K562 (cell line): ENCODE results near the gene OR10G3. TPM values are rescaled to one million over a fixed set of nuclear protein-coding genes. Genes with fewer than 3 reads are reported as not detected.

Experiments used
- ATAC-seq: fragments of 200-7000 bp; cut with Tn5 transposase; 3 replicates; pipeline ENCODE4 v1.9.1; 2020; ENCODE audit warnings: moderate library complexity
- BruUV-seq: library from RNA; stranded (reverse); fragments of 400-500 nt; replicated peaks from 2 replicates; lab custom pipeline; 2021; lab: Mats Ljungman, UMichigan
- CTCF ChIA-PET: fragments of 300-600 bp; formaldehyde crosslinking; extraction: SDS; loops from one replicate; lab custom pipeline; 2021; ENCODE audit warnings: low intra/inter-chr PET ratio; lab: Yijun Ruan, JAX
- POLR2A ChIA-PET: fragments of 300-600, 350-650 bp; sonication (Branson Sonifier 250); formaldehyde crosslinking; extraction: SDS; loops from one replicate; lab custom pipeline; 2021; ENCODE audit warnings: antibody characterized with exemption, inconsistent platforms; lab: Yijun Ruan, JAX
- DNase-seq, 4 experiments: peaks; one replicate each; pipeline versions ENCODE4 v3.0.0 to v3.0.0-alpha.2; 2011 to 2018; ENCODE audit warnings: low spot score in 3 of 4, mixed read lengths in 3 of 4; ENCODE audit errors: extremely low read depth in 1 of 4
- FAIRE-seq: peaks from 2 replicates; lab custom pipeline; 2011; peaks lifted over from hg19 to GRCh38; lab: Jason Lieb, UNC
- H2AFZ ChIP-seq: 2 replicates; pipeline ENCODE4 v1.6.0; 2011; ENCODE audit warnings: low read depth, low read length, control low read depth, inconsistent platforms
- H3K27ac ChIP-seq: fragments of 200-600 bp; 3 replicates; pipeline ENCODE4 v1.8.0; 2011; ENCODE audit warnings: low read depth, mild to moderate bottlenecking, control low read depth, inconsistent platforms, low read length, moderate library complexity, mixed read lengths; ENCODE audit errors: extremely low read depth
- H3K27me3 ChIP-seq, 2 experiments: fragments of 300-600 bp in 1 of 2; 2 replicates in 1 of 2; 3 replicates in 1 of 2; pipeline versions ENCODE4 v1.6.0 to v1.8.0; 2011; ENCODE audit warnings: inconsistent platforms in 2 of 2, low read length in 2 of 2, mild to moderate bottlenecking in 1 of 2, mixed read lengths in 1 of 2, moderate library complexity in 1 of 2; ENCODE audit not compliant: control insufficient read depth in 2 of 2, insufficient read depth in 2 of 2
- H3K36me3 ChIP-seq: fragments of 300-600 bp; 3 replicates; pipeline ENCODE4 v1.8.0; 2011; ENCODE audit warnings: mild to moderate bottlenecking, low read length, inconsistent platforms; ENCODE audit not compliant: control insufficient read depth, insufficient read depth
- H3K4me1 ChIP-seq, 2 experiments: fragments of 200-600 bp in 1 of 2; replicated peaks in 1 of 2; 2 replicates in 1 of 2; 3 replicates in 1 of 2; pipeline versions ENCODE4 v1.5.1 to v1.8.0; 2011; ENCODE audit warnings: inconsistent platforms in 2 of 2, low read length in 2 of 2, mild to moderate bottlenecking in 1 of 2, mixed read lengths in 1 of 2, moderate library complexity in 1 of 2; ENCODE audit not compliant: control insufficient read depth in 2 of 2, insufficient read depth in 2 of 2
- H3K4me2 ChIP-seq: 2 replicates; pipeline ENCODE4 v1.6.1; 2011; ENCODE audit warnings: low read length, control low read depth, inconsistent platforms, mixed read lengths; ENCODE audit not compliant: insufficient read depth
- H3K4me3 ChIP-seq: fragments of 200-600 bp; sonication (generic), shearing (Covaris generic); 2 replicates; pipeline ENCODE4 v1.5.1; 2016; ENCODE audit warnings: control low read depth, inconsistent platforms
- H3K79me2 ChIP-seq: fragments of 200-600 bp; 3 replicates; pipeline ENCODE4 v1.8.0; 2011; ENCODE audit warnings: low read length, inconsistent platforms; ENCODE audit not compliant: control insufficient read depth, insufficient read depth
- H3K9ac ChIP-seq, 2 experiments: 2 replicates each; pipeline versions ENCODE4 v1.6.0 to v1.6.1; 2011; ENCODE audit warnings: low read depth in 2 of 2, low read length in 2 of 2, control low read depth in 1 of 2, inconsistent platforms in 1 of 2, mild to moderate bottlenecking in 1 of 2, mixed read lengths in 1 of 2; ENCODE audit not compliant: insufficient read depth in 1 of 2
- H3K9me1 ChIP-seq: one replicate; pipeline ENCODE4 v1.6.0; 2011; ENCODE audit warnings: inconsistent platforms, mild to moderate bottlenecking, low read length, moderate library complexity; ENCODE audit not compliant: control insufficient read depth, insufficient read depth
- H3K9me3 ChIP-seq: replicated peaks from 2 replicates; pipeline ENCODE4 v1.5.1; 2011; ENCODE audit warnings: low read depth, low read length, inconsistent platforms; ENCODE audit not compliant: control insufficient read depth, insufficient read depth
- H4K20me1 ChIP-seq: replicated peaks from 2 replicates; pipeline ENCODE4 v1.6.1; 2011; ENCODE audit warnings: low read length, inconsistent platforms, mixed read lengths; ENCODE audit not compliant: control insufficient read depth, insufficient read depth
- GATAD2A ChIP-seq: fragments of 450-650 bp; IDR thresholded peaks from 2 replicates; pipeline ENCODE4 v1.6.1; 2017
- MIER1 ChIP-seq: fragments of 450-650 bp; IDR thresholded peaks from 2 replicates; pipeline ENCODE4 v1.6.1; 2016; ENCODE audit warnings: antibody characterized with exemption, mild to moderate bottlenecking, low read depth
- NRF1 ChIP-seq, 2 experiments: fragments of 450-650 bp; IDR thresholded peaks in 1 of 2; conservative IDR thresholded peaks in 1 of 2; 2 replicates each; pipeline ENCODE4 v1.6.1; 2014; ENCODE audit warnings: mild to moderate bottlenecking in 2 of 2
- SAFB2 ChIP-seq: fragments of 200-400 bp; formaldehyde crosslinking; IDR thresholded peaks from 2 replicates; pipeline ENCODE4 v1.6.1; 2018; ENCODE audit warnings: borderline replicate concordance, low read length, low read depth, moderate library complexity; ENCODE audit not compliant: severe bottlenecking
- ZBED1 ChIP-seq: IDR thresholded peaks from 2 replicates; pipeline ENCODE4 v1.6.1; 2014
- WGBS: fragments of 100-300 bp; shearing (Covaris generic); methylation state at CpG from one replicate; pipeline ENCODE4 v1.1.6; 2016; ENCODE audit warnings: low coverage, mixed read lengths; ENCODE audit not compliant: insufficient coverage; ENCODE audit errors: missing lambda C conversion rate; 5-methylcytosine and 5-hydroxymethylcytosine counted together
- in situ Hi-C: fragments of 300-500 bp; cut with MboI; formaldehyde crosslinking; loops from 4 replicates; pipeline ENCODE4 v1.15.0; 2018; ENCODE audit warnings: inconsistent platforms, mixed read lengths
- intact Hi-C: fragments of 100-400 bp; cut with micrococcal nuclease; formaldehyde crosslinking; loops from 2 replicates; pipeline ENCODE4 v1.14.2; 2022
- polyA plus RNA-seq, 8 experiments: library from polyadenylated mRNA; depleted of rRNA in 4 of 8; stranded (reverse) in 5 of 8; unstranded in 3 of 8; fragments of >200 nt; fragmentation: Nextera tagmentation in 2 of 8; fragmentation: Illumina TruSeq in 1 of 8; extraction: Ambion mirVana in 2 of 8; extraction: Trizol in 1 of 8; gene quantifications; 2 replicates each; pipeline versions ENCODE4 v1.2.1 to v1.2.3, GENCODE V29; 2011 to 2014; ENCODE audit warnings: inconsistent platforms in 1 of 8, missing spikeins in 1 of 8
- total RNA-seq, 7 experiments: library from RNA; depleted of rRNA in 6 of 7; stranded (reverse); fragments of >200 nt in 6 of 7; fragmentation: Illumina TruSeq in 2 of 7; extraction: Trizol in 2 of 7; gene quantifications; 2 replicates each; pipeline versions ENCODE4 v1.2.1 to v1.2.3, GENCODE V29; 2011 to 2021; ENCODE audit warnings: low replicate concordance in 1 of 7
- TF ChIP-seq, protein P1 (sequence below): fragments of 450-650 bp; IDR thresholded peaks from 2 replicates; pipeline ENCODE4 v1.6.1; 2017; ENCODE audit warnings: mild to moderate bottlenecking, moderate library complexity
- TF ChIP-seq, protein P2 (sequence below), 2 experiments: fragments of 150-350 bp in 1 of 2; IDR thresholded peaks; 2 replicates each; pipeline ENCODE4 v1.6.1; 2012 to 2016; ENCODE audit warnings: low read depth in 2 of 2, low read length in 2 of 2, mild to moderate bottlenecking in 1 of 2, moderate library complexity in 1 of 2
- TF ChIP-seq, protein P3 (sequence below): IDR thresholded peaks from 2 replicates; pipeline ENCODE4 v1.6.1; 2011; ENCODE audit warnings: borderline replicate concordance, low read depth, mild to moderate bottlenecking, moderate library complexity, low read length; ENCODE audit not compliant: insufficient read depth, poor library complexity, severe bottlenecking

Gene OR10G3
- total and polyA plus RNA-seq, 9 of the 15 experiments (the other 6 are each of a cell fraction or from before 2014, with no cell fraction given), result not detected

DNA sequence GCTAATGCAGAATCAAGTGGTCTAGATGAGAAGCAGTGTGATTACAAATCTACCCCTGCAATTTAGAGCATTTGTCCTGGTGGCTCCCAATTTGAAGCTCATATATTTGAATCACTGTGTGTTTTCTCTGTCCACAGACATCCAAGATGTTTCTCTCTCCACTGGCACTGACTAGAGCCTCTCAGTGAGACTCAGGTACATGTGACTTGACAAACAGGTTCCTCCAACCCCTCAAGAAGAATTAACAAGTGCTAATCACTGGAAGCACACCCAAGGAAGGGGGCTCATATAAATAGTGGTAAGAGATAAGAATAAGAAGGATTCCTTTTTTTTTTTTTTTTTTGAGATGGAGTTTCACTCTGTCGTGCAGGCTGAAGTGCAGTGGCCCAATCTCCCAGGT is 34.4 kb upstream of the OR10G3 start:
- H3K9me1 ChIP-seq, result no peaks in the 10 kb centered on the region
- no peak overlapping the region for H3K4me2 ChIP-seq
- H2AFZ ChIP-seq, result no peak overlapping the region
- ChIA-PET CTCF (no interaction called here), POLR2A (no interaction called here)
- no peaks in the 10 kb centered on the region for H3K36me3 ChIP-seq
- BruUV-seq, result no TSS peak
- no peaks in the 10 kb centered on the region for H3K79me2 ChIP-seq
- intact Hi-C loops (no loop called here), in situ Hi-C loops (no loop called here)
- H3K27me3 ChIP-seq, result peaks cover 0 to 6% of the 10 kb centered on the region in 2 experiments; a peak in 1 of 5 replicates
- no peak for ATAC-seq
- FAIRE-seq, result no peak
- no peak overlapping the region for H3K27ac ChIP-seq
- no peak for DNase-seq
- H3K4me1 ChIP-seq, result no peaks in the 10 kb centered on the region
- no peak overlapping the region for H3K9ac ChIP-seq
- no peaks in the 10 kb centered on the region for H4K20me1 ChIP-seq
- no peak overlapping the region for H3K4me3 ChIP-seq
- WGBS, result 17% methylated on average over 1 of the region's 1 CpG
- TF ChIP-seq, protein P1, sequence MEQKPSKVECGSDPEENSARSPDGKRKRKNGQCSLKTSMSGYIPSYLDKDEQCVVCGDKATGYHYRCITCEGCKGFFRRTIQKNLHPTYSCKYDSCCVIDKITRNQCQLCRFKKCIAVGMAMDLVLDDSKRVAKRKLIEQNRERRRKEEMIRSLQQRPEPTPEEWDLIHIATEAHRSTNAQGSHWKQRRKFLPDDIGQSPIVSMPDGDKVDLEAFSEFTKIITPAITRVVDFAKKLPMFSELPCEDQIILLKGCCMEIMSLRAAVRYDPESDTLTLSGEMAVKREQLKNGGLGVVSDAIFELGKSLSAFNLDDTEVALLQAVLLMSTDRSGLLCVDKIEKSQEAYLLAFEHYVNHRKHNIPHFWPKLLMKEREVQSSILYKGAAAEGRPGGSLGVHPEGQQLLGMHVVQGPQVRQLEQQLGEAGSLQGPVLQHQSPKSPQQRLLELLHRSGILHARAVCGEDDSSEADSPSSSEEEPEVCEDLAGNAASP, result no peak
- TF ChIP-seq ZBED1, result no peak
- TF ChIP-seq, protein P2, sequence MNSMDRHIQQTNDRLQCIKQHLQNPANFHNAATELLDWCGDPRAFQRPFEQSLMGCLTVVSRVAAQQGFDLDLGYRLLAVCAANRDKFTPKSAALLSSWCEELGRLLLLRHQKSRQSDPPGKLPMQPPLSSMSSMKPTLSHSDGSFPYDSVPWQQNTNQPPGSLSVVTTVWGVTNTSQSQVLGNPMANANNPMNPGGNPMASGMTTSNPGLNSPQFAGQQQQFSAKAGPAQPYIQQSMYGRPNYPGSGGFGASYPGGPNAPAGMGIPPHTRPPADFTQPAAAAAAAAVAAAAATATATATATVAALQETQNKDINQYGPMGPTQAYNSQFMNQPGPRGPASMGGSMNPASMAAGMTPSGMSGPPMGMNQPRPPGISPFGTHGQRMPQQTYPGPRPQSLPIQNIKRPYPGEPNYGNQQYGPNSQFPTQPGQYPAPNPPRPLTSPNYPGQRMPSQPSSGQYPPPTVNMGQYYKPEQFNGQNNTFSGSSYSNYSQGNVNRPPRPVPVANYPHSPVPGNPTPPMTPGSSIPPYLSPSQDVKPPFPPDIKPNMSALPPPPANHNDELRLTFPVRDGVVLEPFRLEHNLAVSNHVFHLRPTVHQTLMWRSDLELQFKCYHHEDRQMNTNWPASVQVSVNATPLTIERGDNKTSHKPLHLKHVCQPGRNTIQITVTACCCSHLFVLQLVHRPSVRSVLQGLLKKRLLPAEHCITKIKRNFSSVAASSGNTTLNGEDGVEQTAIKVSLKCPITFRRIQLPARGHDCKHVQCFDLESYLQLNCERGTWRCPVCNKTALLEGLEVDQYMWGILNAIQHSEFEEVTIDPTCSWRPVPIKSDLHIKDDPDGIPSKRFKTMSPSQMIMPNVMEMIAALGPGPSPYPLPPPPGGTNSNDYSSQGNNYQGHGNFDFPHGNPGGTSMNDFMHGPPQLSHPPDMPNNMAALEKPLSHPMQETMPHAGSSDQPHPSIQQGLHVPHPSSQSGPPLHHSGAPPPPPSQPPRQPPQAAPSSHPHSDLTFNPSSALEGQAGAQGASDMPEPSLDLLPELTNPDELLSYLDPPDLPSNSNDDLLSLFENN (IDR thresholded peaks at IDR 0.05; ENCODE audit: low read depth in 2 of 2, low read length in 2 of 2), result no peak
- no peak for TF ChIP-seq MIER1
- TF ChIP-seq NRF1 (conservative IDR thresholded peaks at IDR 0.05 in 1 of 2, IDR thresholded peaks at IDR 0.05 in 1 of 2), result no peak
- no peak for TF ChIP-seq GATAD2A
- TF ChIP-seq, protein P3, sequence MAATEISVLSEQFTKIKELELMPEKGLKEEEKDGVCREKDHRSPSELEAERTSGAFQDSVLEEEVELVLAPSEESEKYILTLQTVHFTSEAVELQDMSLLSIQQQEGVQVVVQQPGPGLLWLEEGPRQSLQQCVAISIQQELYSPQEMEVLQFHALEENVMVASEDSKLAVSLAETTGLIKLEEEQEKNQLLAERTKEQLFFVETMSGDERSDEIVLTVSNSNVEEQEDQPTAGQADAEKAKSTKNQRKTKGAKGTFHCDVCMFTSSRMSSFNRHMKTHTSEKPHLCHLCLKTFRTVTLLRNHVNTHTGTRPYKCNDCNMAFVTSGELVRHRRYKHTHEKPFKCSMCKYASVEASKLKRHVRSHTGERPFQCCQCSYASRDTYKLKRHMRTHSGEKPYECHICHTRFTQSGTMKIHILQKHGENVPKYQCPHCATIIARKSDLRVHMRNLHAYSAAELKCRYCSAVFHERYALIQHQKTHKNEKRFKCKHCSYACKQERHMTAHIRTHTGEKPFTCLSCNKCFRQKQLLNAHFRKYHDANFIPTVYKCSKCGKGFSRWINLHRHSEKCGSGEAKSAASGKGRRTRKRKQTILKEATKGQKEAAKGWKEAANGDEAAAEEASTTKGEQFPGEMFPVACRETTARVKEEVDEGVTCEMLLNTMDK, result no peak
- TF ChIP-seq SAFB2, result no peak
- no peaks in the 10 kb centered on the region for H3K9me3 ChIP-seq
